ENCODE measurements around the gene ELP5. TPM values are rescaled to one million over a fixed set of nuclear protein-coding genes. Genes with fewer than 3 reads are reported as not detected.
"Not testable (repeated sequence)": the region's sequence is repeated elsewhere in the genome, so short reads cannot be mapped to it uniquely, and the experiment has no call there.

The ELP5 gene
- total and polyA plus RNA-seq, 10 of the 15 experiments (the other 5 are each of a cell fraction or from before 2014, with no cell fraction given) = 41.1 to 109 (median 77.5) TPM

DNA sequence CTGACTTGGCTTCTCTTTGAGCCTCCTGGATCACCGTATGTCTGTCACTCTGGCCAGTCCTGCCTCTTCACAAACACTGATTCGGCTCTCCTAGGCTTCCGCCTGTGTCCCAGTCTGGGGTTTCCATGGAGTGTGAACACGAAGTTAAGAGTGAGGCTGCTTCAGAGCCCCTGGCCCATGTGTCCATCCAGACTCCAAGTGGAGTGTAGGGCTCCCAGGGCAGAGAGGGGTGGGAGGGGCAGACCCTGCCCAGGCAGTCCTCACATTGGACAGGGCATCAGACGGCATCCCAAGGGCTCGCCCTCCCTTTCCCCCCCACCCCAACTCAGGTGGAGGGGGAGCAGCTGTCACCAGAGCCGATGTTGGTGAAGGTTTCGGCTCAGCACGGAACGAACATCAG is 8.2 kb upstream of the ELP5 start:
- Histone ChIP-seq H3K79me2 (ENCODE audit: control insufficient read depth, insufficient read depth, low read length) (peaks cover 44% of the 10 kb centered on the region), H3K36me3 (ENCODE audit: control insufficient read depth in 2 of 2, insufficient read depth in 2 of 2, low read length in 1 of 2) (peaks cover 10 to 19% of the 10 kb centered on the region in 2 experiments; a peak in 3 of 4 replicates), H3K4me1 (ENCODE audit: control insufficient read depth, insufficient read depth, low read length) (peaks cover 19% of the 10 kb centered on the region)
- ChIA-PET SMC1A (ENCODE audit: uncharacterized antibody, unreplicated experiment) (interaction anchor here (1.6 kb wide), 1 partner anchor 23 kb away, joined by 5 read pairs; no protein-coding TSS in a partner anchor), CTCF (interaction anchor here (1.5 kb wide), 1 partner anchor 23 kb away, joined by 5 read pairs; no protein-coding TSS in a partner anchor), POLR2A (interaction anchor here (2.1 kb wide), 1 partner anchor 23 kb away, joined by 10 read pairs; no protein-coding TSS in a partner anchor)
- H4K20me1 ChIP-seq (ENCODE audit: control insufficient read depth, insufficient read depth); FAIRE-seq; H3K27ac ChIP-seq (ENCODE audit: control insufficient read depth, insufficient read depth); H3K4me3 ChIP-seq; H3K9ac ChIP-seq (ENCODE audit: control insufficient read depth, insufficient read depth, low read length); H2AFZ ChIP-seq (ENCODE audit: control insufficient read depth, low read depth, low read length); ATAC-seq; H3K27me3 ChIP-seq (replicated peaks in 1 of 2; ENCODE audit: control insufficient read depth in 2 of 2, insufficient read depth in 2 of 2, low read length in 1 of 2); H3K9me3 ChIP-seq (replicated peaks; ENCODE audit: control insufficient read depth, insufficient read depth, low read length); DNase-seq (ENCODE audit: low read depth, low spot score); H3K4me2 ChIP-seq (ENCODE audit: control insufficient read depth, insufficient read depth); in situ Hi-C loops (cut with MboI); RAD21 ChIA-PET (ENCODE audit: unreplicated experiment): not testable (repeated sequence)
- 89% methylated on average over 10 of the region's 10 CpGs for WGBS (ENCODE audit: insufficient coverage, insufficient replicate concordance, low lambda C conversion rate, missing lambda C conversion rate)
- BruUV-seq (replicated peaks) = TSS peak; percentile 29
- intact Hi-C loops (cut with micrococcal nuclease; ENCODE audit: unreplicated experiment) = loop anchor here (5.0 kb wide), 1 partner anchor 63 kb away; the partner anchor contains the start of gene EIF5A

DNA sequence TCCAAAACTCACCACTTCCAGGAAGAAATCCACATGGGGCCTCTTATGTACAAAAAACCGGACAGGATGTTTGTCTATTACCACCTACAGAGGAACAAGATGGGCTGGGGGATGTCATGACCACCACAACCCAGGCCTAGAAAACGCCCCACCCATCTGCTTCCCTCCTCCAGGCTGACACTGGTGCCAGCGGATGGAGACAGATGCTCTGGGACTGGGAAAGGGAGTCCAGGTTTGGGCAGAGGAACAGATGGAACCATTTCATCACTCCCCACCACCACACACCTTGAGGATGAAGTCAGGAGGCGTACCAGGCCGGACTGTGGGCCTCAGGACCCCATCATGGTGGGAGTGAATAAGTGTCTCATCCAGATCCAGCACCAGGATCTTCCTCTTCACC is 5.2 kb upstream of the ELP5 start:
- Histone ChIP-seq H3K27ac (ENCODE audit: control insufficient read depth, insufficient read depth) (no peak overlapping the region), H4K20me1 (ENCODE audit: control insufficient read depth, insufficient read depth) (no peaks in the 10 kb centered on the region), H3K9ac (ENCODE audit: control insufficient read depth, insufficient read depth, low read length) (no peak overlapping the region), H3K27me3 (replicated peaks in 1 of 2; ENCODE audit: control insufficient read depth in 2 of 2, insufficient read depth in 2 of 2, low read length in 1 of 2) (no peaks in the 10 kb centered on the region), H3K4me2 (ENCODE audit: control insufficient read depth, insufficient read depth) (no peak overlapping the region), H3K79me2 (ENCODE audit: control insufficient read depth, insufficient read depth, low read length) (peaks cover 52% of the 10 kb centered on the region), H3K4me1 (ENCODE audit: control insufficient read depth, insufficient read depth, low read length) (peaks cover 14% of the 10 kb centered on the region), H3K36me3 (ENCODE audit: control insufficient read depth in 2 of 2, insufficient read depth in 2 of 2, low read length in 1 of 2) (peaks cover 10 to 19% of the 10 kb centered on the region in 2 experiments; a peak in 3 of 4 replicates), H3K4me3 (no peak overlapping the region), H3K9me3 (replicated peaks; ENCODE audit: control insufficient read depth, insufficient read depth, low read length) (no peaks in the 10 kb centered on the region), H2AFZ (ENCODE audit: control insufficient read depth, low read depth, low read length) (no peak overlapping the region)
- DNase-seq (ENCODE audit: low read depth, low spot score) (no peak), FAIRE-seq (no peak), ATAC-seq (no peak)
- ChIA-PET RAD21 (ENCODE audit: unreplicated experiment) (no interaction called here), CTCF (no interaction called here), POLR2A (no interaction called here), SMC1A (ENCODE audit: uncharacterized antibody, unreplicated experiment) (no interaction called here)
- BruUV-seq (replicated peaks) = no TSS peak
- intact Hi-C loops (cut with micrococcal nuclease; ENCODE audit: unreplicated experiment) (no loop called here), in situ Hi-C loops (cut with MboI) (no loop called here)
- no peak for TF ChIP-seq ZBED1 (IDR thresholded peaks at IDR 0.05; ENCODE audit: borderline replicate concordance)
- no peak for TF ChIP-seq NR2C1 (IDR thresholded peaks at IDR 0.05)
- no peak for TF ChIP-seq TCF7 (IDR thresholded peaks at IDR 0.05; ENCODE audit: borderline replicate concordance)
- TF ChIP-seq WRNIP1 (IDR thresholded peaks at IDR 0.05; ENCODE audit: borderline replicate concordance, low read depth, low read length) = no peak
- no peak for TF ChIP-seq KLF5 (IDR thresholded peaks at IDR 0.05; ENCODE audit: partially characterized antibody)
- no peak for TF ChIP-seq MTA2 (IDR thresholded peaks at IDR 0.05; ENCODE audit: low read depth)
- TF ChIP-seq SMAD5 (IDR thresholded peaks at IDR 0.05; ENCODE audit: low read depth) = no peak
- WGBS (ENCODE audit: insufficient coverage, insufficient replicate concordance, low lambda C conversion rate, missing lambda C conversion rate) = 78% methylated on average over 5 of the region's 5 CpGs
